HepG2 (cell line): Measurements from ENCODE around the gene CEACAM16. TPM values are rescaled to one million over a fixed set of nuclear protein-coding genes. Genes with fewer than 3 reads are reported as not detected.

Experiments used
- ATF4 ChIP-seq, 2 experiments: fragments of 450-650 bp in 1 of 2; sonication (generic) in 1 of 2; formaldehyde crosslinking; IDR thresholded peaks; 2 replicates each; pipeline versions ENCODE4 v1.5.0 to v1.8.0; 2020 to 2022; ENCODE audit warnings: mild to moderate bottlenecking in 1 of 2, missing genetic modification reagents in 1 of 2
- ATM ChIP-seq: fragments of 450-650 bp; IDR thresholded peaks from 2 replicates; pipeline ENCODE4 v1.7.1; 2017; ENCODE audit warnings: mild to moderate bottlenecking, borderline replicate concordance
- HES4 ChIP-seq: sonication (generic); formaldehyde crosslinking; IDR thresholded peaks from 2 replicates; pipeline ENCODE4 v1.9.0; 2021; ENCODE audit warnings: mild to moderate bottlenecking, missing genetic modification reagents, borderline replicate concordance
- HIVEP1 ChIP-seq: sonication (generic); formaldehyde crosslinking; IDR thresholded peaks from 2 replicates; pipeline ENCODE4 v1.4.0; 2020; ENCODE audit warnings: mild to moderate bottlenecking, missing genetic modification reagents
- HNRNPL ChIP-seq: fragments of 200-400 bp; formaldehyde crosslinking; IDR thresholded peaks from 2 replicates; pipeline ENCODE4 v1.6.1; 2017; ENCODE audit warnings: mild to moderate bottlenecking, low read depth, low read length
- IRF1 ChIP-seq: sonication (generic); formaldehyde crosslinking; IDR thresholded peaks from 2 replicates; pipeline ENCODE4 v1.4.0; 2020; ENCODE audit warnings: low read depth, mild to moderate bottlenecking, missing genetic modification reagents
- MEIS1 ChIP-seq: sonication (generic); formaldehyde crosslinking; IDR thresholded peaks from 2 replicates; pipeline ENCODE4 v1.9.0; 2021; ENCODE audit warnings: mild to moderate bottlenecking, missing genetic modification reagents, moderate library complexity, borderline replicate concordance
- NFATC3 ChIP-seq: sonication (generic); formaldehyde crosslinking; IDR thresholded peaks from 2 replicates; pipeline ENCODE4 v1.5.1; 2020; ENCODE audit warnings: mild to moderate bottlenecking, missing genetic modification reagents
- PRDM15 ChIP-seq: sonication (generic); formaldehyde crosslinking; IDR thresholded peaks from 2 replicates; pipeline ENCODE4 v1.4.0; 2020; ENCODE audit warnings: missing genetic modification reagents
- RBAK ChIP-seq: sonication (generic); formaldehyde crosslinking; IDR thresholded peaks from 2 replicates; pipeline ENCODE4 v1.5.1; 2020; ENCODE audit warnings: mild to moderate bottlenecking, missing genetic modification reagents
- SATB2 ChIP-seq: sonication (generic); formaldehyde crosslinking; IDR thresholded peaks from 2 replicates; pipeline ENCODE4 v1.5.0; 2020; ENCODE audit warnings: missing genetic modification reagents
- TFDP2 ChIP-seq: sonication (generic); formaldehyde crosslinking; IDR thresholded peaks from 2 replicates; pipeline ENCODE4 v1.4.0; 2020; ENCODE audit warnings: missing genetic modification reagents
- ZFP36L1 ChIP-seq: sonication (generic); formaldehyde crosslinking; IDR thresholded peaks from 2 replicates; pipeline ENCODE4 v1.8.0; 2022; ENCODE audit warnings: mild to moderate bottlenecking, missing genetic modification reagents, moderate library complexity
- ZFP36L2 ChIP-seq: sonication (generic); formaldehyde crosslinking; IDR thresholded peaks from 2 replicates; pipeline ENCODE4 v1.4.0; 2020; ENCODE audit warnings: missing genetic modification reagents
- ZFP37 ChIP-seq: sonication (generic); formaldehyde crosslinking; IDR thresholded peaks from 2 replicates; pipeline ENCODE4 v1.4.0; 2020; ENCODE audit warnings: missing genetic modification reagents, borderline replicate concordance
- ZFP62 ChIP-seq: sonication (generic); formaldehyde crosslinking; IDR thresholded peaks from 2 replicates; pipeline ENCODE4 v1.4.0; 2020; ENCODE audit warnings: missing genetic modification reagents
- ZNF30 ChIP-seq: sonication (generic); formaldehyde crosslinking; IDR thresholded peaks from 2 replicates; pipeline ENCODE4 v1.5.0; 2020; ENCODE audit warnings: mild to moderate bottlenecking, missing genetic modification reagents
- ZNF383 ChIP-seq: sonication (generic); formaldehyde crosslinking; IDR thresholded peaks from 2 replicates; pipeline ENCODE4 v1.4.0; 2020; ENCODE audit warnings: missing genetic modification reagents, mild to moderate bottlenecking, borderline replicate concordance
- ZNF616 ChIP-seq: sonication (generic); formaldehyde crosslinking; IDR thresholded peaks from 2 replicates; pipeline ENCODE4 v1.5.0; 2020; ENCODE audit warnings: low read depth, mild to moderate bottlenecking, missing genetic modification reagents
- ZUFSP ChIP-seq: sonication (generic); formaldehyde crosslinking; IDR thresholded peaks from 2 replicates; pipeline ENCODE4 v1.9.0; 2021; ENCODE audit warnings: missing genetic modification reagents, mild to moderate bottlenecking, borderline replicate concordance
- polyA plus RNA-seq, 8 experiments: library from polyadenylated mRNA; depleted of rRNA in 3 of 8; stranded (reverse) in 7 of 8; unstranded in 1 of 8; fragments of >200 nt; fragmentation: Illumina TruSeq in 4 of 8; extraction: Trizol in 4 of 8; gene quantifications; 2 replicates each; pipeline versions ENCODE4 v1.2.1 to v1.2.3, GENCODE V29; 2011 to 2016; ENCODE audit warnings: low read depth in 4 of 8, missing spikeins in 1 of 8, mixed read lengths in 1 of 8; ENCODE audit not compliant: insufficient read depth in 1 of 8
- total RNA-seq, 5 experiments: library from RNA; depleted of rRNA; stranded (reverse); fragments of >200 nt; fragmentation: Illumina TruSeq; extraction: Trizol; gene quantifications; 2 replicates each; pipeline ENCODE4 v1.2.3, GENCODE V29; 2016; ENCODE audit warnings: low read depth in 1 of 5

The CEACAM16 gene
- total and polyA plus RNA-seq, 2 of the 13 experiments (the other 11 are each of a cell fraction or from before 2014, with no cell fraction given): not detected

DNA sequence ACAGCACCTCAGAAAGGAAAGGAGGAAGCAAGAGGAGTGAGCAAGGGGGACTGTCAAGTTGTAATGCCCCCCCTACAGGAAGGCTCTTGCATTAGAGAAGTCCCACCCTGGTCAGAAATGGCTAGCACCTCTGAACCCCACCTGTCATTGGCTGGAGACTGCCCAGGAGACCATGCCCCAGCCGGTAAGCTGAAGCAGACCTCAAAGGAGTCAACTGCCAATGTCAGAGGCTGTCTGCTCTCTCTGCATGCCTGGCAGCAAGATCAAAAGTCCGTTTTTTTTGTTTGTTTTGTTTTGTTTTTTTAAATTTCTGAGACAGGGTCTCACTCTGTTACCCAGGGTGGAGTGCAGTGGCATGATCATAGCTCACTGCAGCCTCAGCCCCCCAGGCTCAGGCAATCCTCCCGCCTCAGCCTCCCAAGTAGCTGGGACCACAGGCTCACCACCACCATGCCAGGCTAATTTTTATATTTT is 41.4 kb downstream of the CEACAM16 start (continued):
- TF ChIP-seq ATM (no peak), ZNF30 (no peak), NFATC3 (CRISPR knock-in tag) (no peak), RBAK (CRISPR knock-in tag) (no peak), ZFP36L2 (CRISPR knock-in tag) (no peak), HES4 (CRISPR knock-in tag) (no peak), ZFP37 (CRISPR knock-in tag) (no peak), ATF4 (CRISPR knock-in tag; IDR thresholded peaks at IDR 0.05) (no peak), ZUFSP (CRISPR knock-in tag) (no peak), ZNF383 (no peak), SATB2 (CRISPR knock-in tag) (no peak), HIVEP1 (no peak), IRF1 (CRISPR knock-in tag) (no peak), PRDM15 (CRISPR knock-in tag) (no peak), HNRNPL (0 out of 2 replicates have a peak, but pooled peaks have one; percentile 53), ZNF616 (no peak), MEIS1 (no peak), ZFP62 (CRISPR knock-in tag) (no peak), TFDP2 (CRISPR knock-in tag) (no peak), ZFP36L1 (CRISPR knock-in tag) (no peak)
